Ureter (tissue), 1 donor: ENCODE measurements around the gene IGLL5. TPM values are rescaled to one million over a fixed set of nuclear protein-coding genes. Genes with fewer than 3 reads are reported as not detected.

Experiments used
- DNase-seq: peaks from one replicate; pipeline ENCODE4 v3.0.0-alpha.2; 2020; ENCODE audit warnings: low spot score
- total RNA-seq: library from RNA; stranded (reverse); gene quantifications from one replicate; pipeline ENCODE4 v1.2.4, GENCODE V29; 2023
- donor health status: DM: yes; HTN: yes; CAD: no.

IGLL5 gene
- total RNA-seq, 1 donor from 2014 or later, result 34.5 TPM

DNA sequence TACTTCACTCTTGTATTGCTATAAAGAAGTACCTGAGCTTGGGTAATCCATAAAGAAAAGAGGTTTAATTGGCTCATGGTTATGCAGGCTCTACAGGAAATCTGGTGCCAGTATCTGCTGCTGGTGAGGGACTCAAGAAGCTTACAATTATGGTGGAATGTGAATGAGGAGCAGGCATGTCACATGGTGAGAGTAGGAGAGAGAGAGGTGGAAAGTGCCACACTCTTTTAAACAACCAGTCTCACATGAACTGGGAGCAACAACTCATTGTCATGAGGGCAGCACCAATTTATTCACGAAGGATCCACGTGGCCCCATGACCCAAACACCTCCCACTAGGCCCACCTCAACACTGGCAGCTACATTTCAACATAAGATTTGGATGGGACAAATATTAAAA is 24.6 kb upstream of the IGLL5 start:
- DNase-seq, result no peak

DNA sequence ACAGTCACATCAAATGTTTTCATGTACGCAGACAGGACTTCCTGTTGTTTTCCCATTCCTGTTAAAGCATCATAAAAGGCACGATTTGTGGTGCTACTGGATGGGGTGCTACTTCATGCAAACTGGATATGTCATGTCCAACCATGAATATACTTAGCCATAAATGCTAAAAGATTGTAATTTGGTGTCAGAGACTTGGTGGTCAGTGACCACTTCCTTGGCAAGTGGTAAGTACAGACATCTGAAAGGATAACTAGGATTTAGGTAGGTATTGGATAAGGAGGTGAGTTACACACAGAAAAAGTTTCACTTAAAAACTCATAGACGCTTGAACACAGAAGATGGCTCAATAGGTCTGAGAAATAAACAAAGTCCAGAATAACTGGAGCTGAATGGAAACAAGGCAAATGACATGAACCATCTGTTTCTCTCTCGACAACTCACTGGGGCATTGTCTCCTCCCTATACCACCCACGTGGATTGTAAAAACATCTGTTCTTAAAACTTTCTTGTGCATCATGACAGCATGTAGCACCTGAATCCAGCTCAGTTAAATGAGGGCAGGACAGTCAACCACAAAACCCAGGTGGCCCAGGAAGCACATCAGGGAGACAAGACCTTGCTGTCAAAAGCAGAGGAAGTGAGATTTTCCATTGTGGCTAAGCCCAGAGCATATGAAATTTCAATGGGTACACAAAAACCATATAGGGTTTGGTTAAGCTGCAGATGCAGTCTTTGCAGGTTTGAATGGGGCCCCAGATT is 22.1 kb upstream of the IGLL5 start:
- no peak for DNase-seq

DNA sequence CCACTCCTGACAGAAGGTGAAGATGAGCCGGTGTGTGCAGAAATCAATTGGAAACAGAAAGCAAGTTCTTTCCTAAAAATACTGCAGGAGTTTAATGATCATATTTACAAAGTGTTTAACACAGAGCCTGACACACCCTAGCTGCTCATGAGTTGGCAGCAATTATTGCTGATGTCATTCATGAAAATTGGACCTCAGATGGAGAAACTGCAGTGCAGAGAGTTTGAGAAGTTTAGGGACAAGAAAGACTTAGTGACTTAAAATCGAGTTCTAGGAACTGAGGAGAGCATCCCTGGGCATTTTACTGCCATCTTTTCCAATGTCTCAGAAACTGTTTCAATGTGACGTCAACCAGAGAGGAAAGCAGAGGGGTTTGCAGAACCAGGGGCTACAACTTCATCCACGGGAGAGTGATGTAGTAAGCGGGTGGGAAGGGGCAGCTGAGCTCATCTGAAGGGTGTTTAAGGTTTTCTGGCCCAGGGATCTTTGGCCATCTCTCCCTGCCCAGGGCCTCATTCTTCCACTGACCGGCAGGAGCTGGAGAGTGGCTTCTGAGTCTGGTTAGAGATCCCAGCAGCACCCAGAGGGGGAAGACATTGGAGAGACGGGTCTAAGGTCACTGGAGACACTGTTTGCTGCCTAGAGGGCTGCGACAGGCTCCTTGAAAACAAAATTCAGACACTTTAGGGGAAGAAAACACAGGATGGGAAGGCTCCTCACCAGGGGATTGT is 21.1 kb upstream of the IGLL5 start:
- DNase-seq, result no peak

DNA sequence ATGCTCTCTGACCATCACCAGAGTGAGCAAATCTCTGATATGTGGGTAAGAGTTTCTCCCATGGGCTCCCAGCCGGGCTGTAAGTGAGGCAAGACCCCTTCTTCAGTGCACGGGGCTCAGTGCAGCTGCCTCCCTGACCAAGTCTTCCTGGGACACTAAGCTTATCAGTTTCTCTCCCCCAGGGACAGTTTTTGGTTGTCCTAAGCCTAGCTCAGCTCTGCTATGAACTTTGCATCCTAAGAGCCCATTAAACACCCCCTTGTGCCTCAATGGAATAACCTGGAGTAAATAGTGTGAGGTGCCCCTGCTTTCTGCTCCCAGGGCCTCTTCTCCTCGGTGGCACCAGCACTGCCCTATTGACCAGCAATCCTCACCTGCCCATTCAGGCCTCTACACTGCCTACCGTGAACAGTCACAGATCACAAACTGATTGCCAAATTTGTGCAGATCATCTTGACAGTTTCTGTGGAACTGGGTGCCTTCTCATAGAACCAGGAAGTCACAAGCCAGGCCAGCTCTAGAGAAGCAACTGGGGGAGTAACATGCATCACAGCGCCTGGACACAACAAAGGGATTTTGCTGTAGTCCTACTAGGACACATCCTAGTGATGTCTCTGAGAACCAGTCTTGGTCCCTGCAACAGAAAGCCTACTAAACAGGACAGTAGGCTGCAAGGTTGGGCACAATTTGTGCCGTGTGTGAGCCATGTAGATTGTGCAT is 19.5 kb upstream of the IGLL5 start:
- DNase-seq, result no peak

DNA sequence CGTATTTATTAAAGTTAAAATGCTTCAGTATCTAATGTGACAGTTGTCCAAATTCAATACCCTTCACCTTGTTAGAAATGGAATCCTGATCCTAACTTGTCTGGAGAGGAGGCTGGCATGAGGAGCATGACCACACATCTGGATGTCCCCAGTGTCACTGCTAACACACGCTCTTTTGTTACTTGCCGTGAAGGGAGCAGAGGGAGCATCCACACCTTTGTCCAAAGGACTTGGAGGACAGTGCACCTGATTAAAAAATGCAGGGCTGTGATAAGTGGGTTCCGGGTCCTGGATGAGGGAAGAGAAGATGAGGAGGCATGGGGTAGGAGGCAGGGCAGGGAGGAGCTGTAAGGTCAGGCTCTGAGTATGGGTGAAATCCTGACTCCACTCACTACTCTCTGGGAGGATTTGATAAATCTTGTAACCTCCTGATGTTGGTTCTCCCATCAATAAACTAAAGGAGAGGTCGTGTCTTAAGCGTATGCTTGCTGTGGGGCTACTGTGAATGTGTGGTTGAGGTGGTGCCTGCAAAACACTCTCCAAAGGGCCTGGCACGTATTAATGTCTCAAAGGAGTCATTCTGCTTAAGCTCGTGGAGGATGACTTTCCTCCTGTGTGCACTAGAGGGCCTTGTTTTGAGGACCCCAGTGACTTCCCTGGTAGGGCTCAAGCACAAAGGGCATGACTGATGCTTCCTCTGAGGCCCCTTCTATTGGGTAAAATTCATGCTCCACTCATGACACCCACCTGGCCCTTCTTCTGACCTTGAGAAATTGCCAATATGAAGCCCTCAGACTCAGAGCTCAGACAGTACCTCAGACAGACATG is 16.8 kb upstream of the IGLL5 start:
- no peak for DNase-seq

DNA sequence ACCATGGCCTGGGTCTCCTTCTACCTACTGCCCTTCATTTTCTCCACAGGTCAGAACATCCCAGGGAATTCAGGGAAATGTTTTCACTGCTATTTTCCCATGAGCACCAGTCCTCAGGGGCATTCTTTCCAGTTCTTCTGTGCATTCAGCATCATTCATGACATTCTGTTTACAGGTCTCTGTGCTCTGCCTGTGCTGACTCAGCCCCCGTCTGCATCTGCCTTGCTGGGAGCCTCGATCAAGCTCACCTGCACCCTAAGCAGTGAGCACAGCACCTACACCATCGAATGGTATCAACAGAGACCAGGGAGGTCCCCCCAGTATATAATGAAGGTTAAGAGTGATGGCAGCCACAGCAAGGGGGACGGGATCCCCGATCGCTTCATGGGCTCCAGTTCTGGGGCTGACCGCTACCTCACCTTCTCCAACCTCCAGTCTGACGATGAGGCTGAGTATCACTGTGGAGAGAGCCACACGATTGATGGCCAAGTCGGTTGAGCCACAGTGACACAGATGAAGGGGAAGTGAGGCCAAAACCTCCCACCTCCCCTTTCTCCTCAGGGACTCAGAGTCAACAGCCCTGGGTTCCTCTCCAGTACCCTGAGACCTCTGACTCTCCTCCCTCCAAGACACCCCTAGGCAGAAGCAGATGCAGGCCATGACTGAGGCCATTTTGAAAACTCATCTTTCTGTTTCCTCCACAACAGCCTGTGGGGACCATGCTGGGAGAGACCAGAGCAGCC is 15.9 kb upstream of the IGLL5 start:
- no peak for DNase-seq

DNA sequence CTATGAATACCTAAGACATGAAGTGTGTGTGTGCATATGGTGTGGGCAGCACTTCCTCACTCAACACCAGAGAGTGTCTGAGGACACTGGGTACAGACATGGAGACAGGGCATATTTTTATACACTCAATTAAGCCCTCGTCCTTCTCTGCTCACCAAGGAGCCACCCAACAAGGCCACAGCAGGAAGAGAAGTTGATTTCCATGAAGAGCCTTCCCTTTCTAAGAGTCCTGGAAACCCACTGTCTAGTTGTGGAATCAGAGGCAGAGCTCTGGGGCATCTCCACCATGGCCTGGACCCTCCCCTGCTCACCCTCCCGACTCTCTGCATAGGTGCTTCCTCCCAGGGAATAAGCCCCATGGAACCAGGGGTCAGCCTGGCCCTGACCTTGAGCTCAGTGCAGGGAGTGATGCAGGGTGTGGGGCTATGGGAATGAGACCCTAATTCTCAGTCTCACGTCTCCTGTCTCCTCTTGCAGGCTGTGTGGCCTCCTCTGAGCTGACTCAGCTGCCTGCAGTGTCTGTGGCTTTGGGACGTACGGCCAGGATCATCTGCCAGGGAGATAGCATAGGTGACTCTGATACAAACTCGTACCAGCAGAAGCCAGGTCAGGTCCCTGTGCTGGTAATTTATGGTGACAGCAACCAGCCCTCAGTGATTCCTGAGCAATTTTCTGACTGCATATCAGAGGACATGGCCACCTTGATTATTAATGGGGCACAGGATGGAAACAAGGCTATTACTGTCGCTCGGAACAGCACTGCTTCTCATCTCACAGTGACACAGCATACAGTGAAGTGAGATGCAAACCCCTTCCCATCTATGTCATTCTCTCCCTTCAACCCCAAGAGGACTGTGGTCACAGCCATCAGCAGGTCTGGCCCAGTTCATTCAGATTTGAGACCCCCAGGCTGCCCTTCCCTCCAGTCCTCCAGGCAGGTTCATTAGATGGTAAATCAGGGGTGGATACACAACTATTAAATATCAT is 14.6 kb upstream of the IGLL5 start:
- peak; percentile 25 for DNase-seq

DNA sequence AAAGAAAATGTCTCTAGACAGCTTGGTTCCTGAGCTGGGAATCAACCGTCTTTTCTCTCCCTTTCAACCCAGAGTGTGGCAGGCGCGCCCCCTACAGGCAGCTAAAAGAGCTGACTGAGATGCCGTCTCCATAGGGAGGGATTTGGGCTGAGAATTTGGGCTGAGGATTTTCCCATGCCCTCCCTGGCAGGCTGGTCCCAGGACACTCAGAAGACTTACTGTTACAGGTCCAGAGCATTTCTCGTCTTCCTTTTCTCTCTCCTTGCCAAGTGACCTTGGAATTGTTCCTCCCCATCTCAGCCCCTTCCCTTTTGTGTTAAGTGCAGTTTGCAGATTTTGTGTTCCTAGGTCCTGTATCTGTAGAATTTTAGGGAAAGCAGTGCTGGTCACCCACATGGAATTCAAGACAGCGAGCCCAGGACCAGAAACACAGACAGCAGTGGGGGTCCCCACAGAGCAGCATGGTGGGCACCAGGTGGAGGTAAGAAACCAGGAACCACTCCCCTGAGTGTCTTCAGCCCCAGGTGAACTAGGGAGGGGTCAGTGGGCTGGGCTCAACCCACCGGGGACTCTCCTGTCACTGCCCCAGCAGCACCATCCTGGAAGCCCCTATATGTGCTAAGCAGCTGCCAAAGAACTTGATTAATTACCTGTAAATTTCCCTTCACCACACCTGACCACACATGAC is 9.9 kb upstream of the IGLL5 start:
- DNase-seq, result peak; percentile 46

DNA sequence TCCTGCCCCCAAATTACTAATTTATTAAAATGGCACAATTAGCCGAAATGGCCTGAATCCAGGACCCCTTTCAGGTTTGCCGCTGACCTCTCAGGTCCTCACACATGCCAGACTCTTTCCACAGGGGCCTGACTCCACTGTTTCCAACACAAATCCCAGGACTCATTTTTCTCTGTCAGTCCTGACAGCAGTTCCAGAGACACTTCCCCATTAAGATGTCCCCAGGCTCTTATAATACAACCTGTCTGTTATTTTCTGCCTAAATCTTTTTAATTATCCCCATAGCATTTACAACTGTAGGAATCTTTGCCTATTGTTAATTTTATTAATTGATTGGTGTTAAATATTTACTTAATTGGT is 9.4 kb upstream of the IGLL5 start:
- peak; percentile 9 for DNase-seq

DNA sequence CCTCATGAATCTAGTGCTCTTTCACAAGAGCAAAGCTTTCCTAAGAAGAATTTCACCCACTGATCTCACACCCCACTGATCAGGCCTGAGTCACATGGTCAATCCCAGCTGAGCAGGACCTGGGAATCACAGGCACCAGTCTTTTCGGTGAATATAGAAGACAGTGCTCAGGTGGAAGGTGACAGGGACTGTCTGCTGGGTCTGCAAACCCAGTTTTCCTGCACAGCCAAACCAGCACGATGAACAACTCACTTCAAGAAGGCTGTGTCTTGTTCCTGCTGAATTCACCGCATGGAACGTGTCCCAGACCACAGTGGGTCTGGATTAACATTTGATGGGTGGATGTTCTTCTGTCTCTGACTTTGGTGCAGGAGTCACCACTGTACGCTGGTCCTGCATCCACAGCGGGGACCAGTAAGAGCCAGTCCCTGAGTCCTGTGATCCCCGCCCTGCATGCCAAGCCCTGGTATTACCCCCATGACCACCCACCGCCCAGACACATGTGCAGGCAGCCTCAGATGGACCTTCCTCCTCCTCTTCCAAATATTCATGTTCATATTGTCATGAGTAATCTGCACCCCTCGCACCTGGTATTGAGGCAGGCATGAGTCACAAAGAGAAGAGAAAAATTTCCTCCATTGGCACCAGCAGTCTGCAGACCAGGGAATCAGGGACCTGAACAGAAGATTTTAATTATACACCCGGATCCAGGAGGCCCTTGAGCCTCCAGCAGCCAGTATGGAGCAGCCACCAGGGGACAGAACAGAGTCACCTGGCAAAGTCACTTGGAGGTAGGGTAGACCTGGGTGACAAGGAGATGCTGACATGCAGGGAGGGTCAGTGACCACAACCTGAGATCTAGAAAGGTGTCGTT is 8.6 kb upstream of the IGLL5 start:
- DNase-seq, result peak; percentile 23

DNA sequence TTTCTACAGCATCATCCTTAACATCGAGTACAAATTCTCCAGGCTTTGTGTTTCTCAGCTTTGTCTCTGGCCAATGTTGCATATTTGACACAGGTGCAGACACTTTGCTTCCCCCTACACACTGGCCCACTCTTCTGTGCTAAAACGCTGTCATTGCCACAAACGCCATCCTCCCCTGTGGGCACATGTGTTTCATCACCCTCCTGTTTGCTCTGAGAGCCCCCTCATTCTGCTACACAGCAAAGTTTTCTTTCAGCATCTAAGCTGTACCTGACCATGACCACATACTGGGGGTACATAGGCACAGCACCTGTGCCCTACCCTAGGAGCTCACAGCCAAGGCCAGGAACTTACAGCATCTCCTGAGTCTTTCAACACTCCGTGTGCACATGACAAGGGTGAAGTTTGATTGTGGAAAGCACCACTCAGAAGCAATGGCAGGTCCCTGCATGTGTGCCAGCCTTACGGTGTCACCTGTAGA is 7.9 kb upstream of the IGLL5 start:
- no peak for DNase-seq

DNA sequence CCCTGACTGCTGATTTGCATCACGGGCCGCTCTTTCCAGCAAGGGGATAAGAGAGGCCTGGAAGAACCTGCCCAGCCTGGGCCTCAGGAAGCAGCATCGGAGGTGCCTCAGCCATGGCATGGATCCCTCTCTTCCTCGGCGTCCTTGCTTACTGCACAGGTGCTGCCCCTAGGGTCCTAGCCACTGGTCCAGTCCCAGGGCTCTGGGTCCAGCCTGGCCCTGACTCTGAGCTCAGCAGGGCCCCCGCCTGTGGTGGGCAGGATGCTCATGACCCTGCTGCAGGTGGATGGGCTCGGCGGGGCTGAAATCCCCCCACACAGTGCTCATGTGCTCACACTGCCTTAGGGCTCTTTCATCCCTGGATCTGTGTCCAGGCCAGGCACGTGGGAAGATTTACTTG is 7.0 kb upstream of the IGLL5 start:
- peak; percentile 29 for DNase-seq

DNA sequence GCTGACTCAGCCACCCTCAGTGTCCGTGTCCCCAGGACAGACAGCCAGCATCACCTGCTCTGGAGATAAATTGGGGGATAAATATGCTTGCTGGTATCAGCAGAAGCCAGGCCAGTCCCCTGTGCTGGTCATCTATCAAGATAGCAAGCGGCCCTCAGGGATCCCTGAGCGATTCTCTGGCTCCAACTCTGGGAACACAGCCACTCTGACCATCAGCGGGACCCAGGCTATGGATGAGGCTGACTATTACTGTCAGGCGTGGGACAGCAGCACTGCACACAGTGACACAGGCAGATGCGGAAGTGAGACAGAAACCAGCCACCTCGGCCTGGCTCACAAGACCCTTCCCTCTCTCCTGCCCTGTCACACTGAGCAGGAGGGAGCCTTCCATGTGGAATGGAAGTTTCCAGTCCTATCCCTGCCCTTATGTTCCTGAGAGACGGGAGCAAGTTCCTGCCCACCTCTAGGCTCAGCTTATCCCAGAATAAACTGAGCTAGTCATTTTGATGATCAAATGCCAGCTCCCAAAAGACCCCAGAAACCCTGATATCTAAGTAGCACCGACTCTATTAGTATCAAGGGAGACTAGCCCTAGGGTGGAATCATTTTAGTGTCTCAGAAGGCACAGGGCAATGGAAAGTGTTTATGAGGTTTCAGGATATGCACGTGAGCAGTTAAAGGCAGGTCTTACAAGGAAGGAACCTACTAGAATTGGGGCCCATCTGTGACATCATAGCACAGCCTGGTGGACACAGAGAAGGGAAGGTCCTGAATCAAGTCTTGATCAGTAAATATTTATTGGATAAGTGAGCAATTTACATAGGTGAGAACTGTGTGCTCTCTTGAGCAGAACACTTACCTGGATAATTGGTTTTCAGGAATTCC is 6.3 kb upstream of the IGLL5 start:
- DNase-seq, result peak; percentile 29

DNA sequence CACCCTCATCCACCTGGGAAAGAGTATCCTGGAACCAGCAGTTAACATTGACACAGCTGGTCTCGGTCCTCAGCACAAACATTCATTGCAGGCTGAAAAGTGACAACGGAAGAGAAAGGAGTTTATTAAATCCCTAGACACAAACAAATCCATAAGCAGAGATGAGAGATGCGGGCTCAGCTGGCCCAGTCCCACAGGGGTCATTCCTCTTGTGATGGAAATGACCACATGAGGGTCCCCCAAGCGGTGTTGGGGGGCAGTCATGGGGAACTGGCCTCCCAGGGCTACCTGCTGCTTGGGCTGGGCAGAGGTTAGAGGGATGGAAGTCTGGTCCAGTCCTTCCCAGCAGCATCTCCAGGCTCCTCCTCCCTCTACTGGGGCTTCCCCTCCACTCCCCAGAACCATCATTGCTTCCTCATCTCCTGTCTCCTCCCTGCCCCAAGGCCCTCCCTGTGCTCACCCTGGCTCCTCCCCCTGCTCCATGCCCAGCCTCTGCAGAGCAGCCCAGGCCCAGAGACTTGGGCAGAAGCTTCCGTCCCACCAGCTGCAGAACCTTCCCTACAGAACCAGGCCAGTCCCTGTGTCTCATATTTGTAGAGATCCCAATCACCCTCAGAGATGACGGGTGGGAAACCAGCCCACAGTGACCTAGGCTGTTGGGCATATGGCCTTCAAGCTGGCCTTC is 5.4 kb upstream of the IGLL5 start:
- DNase-seq, result peak; percentile 42

DNA sequence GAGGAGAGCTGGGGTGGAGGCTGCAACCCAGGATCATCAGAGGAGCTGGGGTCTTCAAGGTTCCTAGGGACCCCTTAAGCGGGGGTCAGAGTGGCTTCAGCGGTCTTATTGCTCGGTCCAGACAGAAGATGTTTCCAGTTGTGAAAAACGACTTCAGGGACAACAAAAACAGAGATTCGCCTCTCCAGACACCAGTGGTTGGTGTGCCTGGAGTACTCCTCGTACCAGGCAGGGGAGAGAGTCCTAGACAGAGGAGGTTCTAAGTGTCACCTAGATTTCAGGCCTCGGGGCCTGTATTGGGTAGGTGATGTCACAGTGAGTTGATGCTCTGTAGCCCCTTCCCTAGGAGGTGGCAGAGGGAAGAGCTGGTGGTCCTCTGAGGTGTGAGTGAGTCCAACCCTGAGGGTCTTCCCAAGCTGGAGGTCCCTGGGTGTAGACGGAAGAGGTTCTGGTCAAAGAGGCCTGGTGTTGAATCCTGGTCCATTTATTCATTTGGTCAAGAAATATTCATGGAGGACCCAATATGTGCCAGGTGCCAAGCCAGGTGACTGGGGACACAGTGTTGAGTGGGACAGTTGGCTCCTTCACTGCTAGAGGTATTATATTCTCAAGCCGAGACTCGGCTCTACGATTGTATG is 4.4 kb upstream of the IGLL5 start:
- no peak for DNase-seq
